ENCODE results near the gene BLMH. TPM values are rescaled to one million over a fixed set of nuclear protein-coding genes. Genes with fewer than 3 reads are reported as not detected.

BLMH gene
- total and polyA plus RNA-seq, 10 of the 15 experiments (the other 5 are each of a cell fraction or from before 2014, with no cell fraction given), result 16.1 to 63.9 (median 54.0) TPM

- H3K4me1 ChIP-seq (ENCODE audit: control insufficient read depth, insufficient read depth, low read length), result peaks cover 29% of the 10 kb centered on the region
- H3K9me3 ChIP-seq (replicated peaks; ENCODE audit: control insufficient read depth, insufficient read depth, low read length), result no peaks in the 10 kb centered on the region
- H3K36me3 ChIP-seq (ENCODE audit: control insufficient read depth in 2 of 2, insufficient read depth in 2 of 2, low read length in 1 of 2), result no peaks in the 10 kb centered on the region
- H3K27ac ChIP-seq (ENCODE audit: control insufficient read depth, insufficient read depth), result no peak overlapping the region
- FAIRE-seq (peak; percentile 23), DNase-seq (ENCODE audit: low read depth, low spot score) (peak; percentile 19), ATAC-seq (peak; percentile 88)
- no peak overlapping the region for H3K9ac ChIP-seq (ENCODE audit: control insufficient read depth, insufficient read depth, low read length)
- no peaks in the 10 kb centered on the region for H4K20me1 ChIP-seq (ENCODE audit: control insufficient read depth, insufficient read depth)
- POLR2A ChIA-PET, result no interaction called here
- RAD21 ChIA-PET (ENCODE audit: unreplicated experiment), result interaction anchor here (0.7 to 3.3 kb wide), 8 partner anchors 10 to 130 kb away, joined by 3 to 52 read pairs (median 6); no protein-coding TSS in a partner anchor
- intact Hi-C loops (cut with micrococcal nuclease; ENCODE audit: unreplicated experiment) (loop anchor here (2.0 to 10.0 kb wide), 2 partner anchors 62 to 100 kb away; partner anchors contain the start of gene TMIGD1), in situ Hi-C loops (cut with MboI) (loop anchor here (5.0 kb wide), 1 partner anchor 108 kb away; no protein-coding TSS in a partner anchor)
- TF ChIP-seq RUNX3 (IDR thresholded peaks at IDR 0.05; ENCODE audit: low read length), result peak; percentile 31; the same call in 1 of the 2 replicates
- TF ChIP-seq MTA2 (IDR thresholded peaks at IDR 0.05; ENCODE audit: low read depth), result no peak
- TF ChIP-seq CREB1 (IDR thresholded peaks at IDR 0.05; ENCODE audit: low read depth), result 0 out of 2 replicates have a peak, but pooled peaks have one; percentile 8
- TF ChIP-seq PAX5 (IDR thresholded peaks at IDR 0.05; ENCODE audit: borderline replicate concordance, low read depth, low read length), result 0 out of 2 replicates have a peak, but pooled peaks have one; percentile 27
- TF ChIP-seq POU2F2 (IDR thresholded peaks at IDR 0.05; ENCODE audit: borderline replicate concordance, low read depth, low read length), result peak; percentile 88; the same call in 2 of the 3 replicates
- TF ChIP-seq BHLHE40 (IDR thresholded peaks at IDR 0.05; ENCODE audit: borderline replicate concordance in 1 of 2, low read depth in 2 of 2, low read length in 1 of 2), result peak; percentile 58 to 63; a peak in 3 of 4 replicates
- TF ChIP-seq SMAD5 (IDR thresholded peaks at IDR 0.05; ENCODE audit: low read depth), result no peak
- TF ChIP-seq RELA (IDR thresholded peaks at IDR 0.05; ENCODE audit: borderline replicate concordance, partially characterized antibody), result no peak
- peak; percentile 57 for TF ChIP-seq PKNOX1 (IDR thresholded peaks at IDR 0.05)
- no peak for TF ChIP-seq EGR1 (IDR thresholded peaks at IDR 0.05; ENCODE audit: borderline replicate concordance in 1 of 2, low read depth in 2 of 2, low read length in 2 of 2)
- TF ChIP-seq IKZF1 (conservative IDR thresholded peaks at IDR 0.05), result 0 out of 2 replicates have a peak, but pooled peaks have one; percentile 9
- no peak for TF ChIP-seq CBFB (IDR thresholded peaks at IDR 0.05; ENCODE audit: low read depth)
- H3K4me2 ChIP-seq (ENCODE audit: control insufficient read depth, insufficient read depth), result peak overlapping the region; percentile 94
- H2AFZ ChIP-seq (ENCODE audit: control insufficient read depth, low read depth, low read length), result peak overlapping the region; percentile 37
- no peaks in the 10 kb centered on the region for H3K79me2 ChIP-seq (ENCODE audit: control insufficient read depth, insufficient read depth, low read length)
- WGBS (ENCODE audit: insufficient coverage, insufficient replicate concordance, low lambda C conversion rate, missing lambda C conversion rate), result 12% methylated on average over 12 of the region's 12 CpGs
- CTCF ChIA-PET, result interaction anchor here (0.6 to 5.6 kb wide), 9 partner anchors 9 to 198 kb away, joined by 3 to 127 read pairs (median 6); no protein-coding TSS in a partner anchor
- H3K27me3 ChIP-seq (replicated peaks in 1 of 2; ENCODE audit: control insufficient read depth in 2 of 2, insufficient read depth in 2 of 2, low read length in 1 of 2), result no peaks in the 10 kb centered on the region
- BruUV-seq (replicated peaks), result no TSS peak
- SMC1A ChIA-PET (ENCODE audit: uncharacterized antibody, unreplicated experiment), result interaction anchor here (0.8 to 4.5 kb wide), 9 partner anchors 10 to 130 kb away, joined by 3 to 69 read pairs (median 4); no protein-coding TSS in a partner anchor
- peak overlapping the region; percentile 45 for H3K4me3 ChIP-seq
These were observed 56.8 kb downstream of the BLMH start for GRCh38 chr17:30234964-30235363.

All from GM12878 (cell line).